CD14-positive monocyte (primary cell): ENCODE measurements around the gene CFAP97D1. TPM values are rescaled to one million over a fixed set of nuclear protein-coding genes. Genes with fewer than 3 reads are reported as not detected.

Source experiments
- DNase-seq, 3 donors: peaks; one replicate each; pipeline ENCODE4 v3.0.0-alpha.2; 2011 to 2022
- H2AFZ ChIP-seq: 2 replicates; pipeline ENCODE4 v1.6.0; 2012; ENCODE audit warnings: mild to moderate bottlenecking, low read depth, low read length, inconsistent platforms; ENCODE audit not compliant: insufficient read depth, poor library complexity, severe bottlenecking
- H3K27ac ChIP-seq, 2 donors: 1 replicate in 1 of 2; 2 replicates in 1 of 2; pipeline ENCODE4 v1.5.1; 2012 to 2013; ENCODE audit warnings: low read length in 2 of 2, control low read depth in 1 of 2, inconsistent platforms in 1 of 2, low read depth in 1 of 2, mild to moderate bottlenecking in 1 of 2
- H3K27me3 ChIP-seq, 2 donors: one replicate each; pipeline versions ENCODE4 v1.6.0 to v1.6.1; 2011 to 2013; ENCODE audit warnings: low read length in 2 of 2; ENCODE audit not compliant: control insufficient read depth in 2 of 2, insufficient read depth in 2 of 2
- H3K36me3 ChIP-seq, 2 donors: replicated peaks in 1 of 2; 1 replicate in 1 of 2; 2 replicates in 1 of 2; pipeline versions ENCODE4 v1.5.1 to v1.6.1; 2012 to 2013; ENCODE audit warnings: low read length in 2 of 2, control low read depth in 1 of 2, inconsistent platforms in 1 of 2, mild to moderate bottlenecking in 1 of 2; ENCODE audit not compliant: insufficient read depth in 2 of 2, control insufficient read depth in 1 of 2
- H3K4me1 ChIP-seq, 2 donors: 1 replicate in 1 of 2; 2 replicates in 1 of 2; pipeline versions ENCODE4 v1.5.1 to v1.6.1; 2012 to 2013; ENCODE audit warnings: low read length in 2 of 2, control low read depth in 1 of 2, inconsistent platforms in 1 of 2, mild to moderate bottlenecking in 1 of 2, moderate library complexity in 1 of 2; ENCODE audit not compliant: insufficient read depth in 2 of 2, control insufficient read depth in 1 of 2
- H3K4me2 ChIP-seq: replicated peaks from 2 replicates; pipeline ENCODE3; 2012; ENCODE audit warnings: low read length, moderate library complexity, mild to moderate bottlenecking; ENCODE audit not compliant: poor library complexity, severe bottlenecking; ENCODE audit errors: extremely low read depth
- H3K4me3 ChIP-seq, 3 experiments: fragments of 200-600 bp in 1 of 3; sonication (generic) in 1 of 3; replicated peaks in 1 of 3; 1 replicate in 2 of 3; 2 replicates in 1 of 3; pipeline ENCODE4 v1.5.1; 2011 to 2013; ENCODE audit warnings: low read length in 3 of 3, mild to moderate bottlenecking in 3 of 3, control low read depth in 2 of 3, low read depth in 2 of 3, inconsistent platforms in 1 of 3, moderate library complexity in 1 of 3
- H3K79me2 ChIP-seq: 2 replicates; pipeline ENCODE4 v1.6.0; 2012; ENCODE audit warnings: mild to moderate bottlenecking, control low read depth, inconsistent platforms, low read length, moderate library complexity; ENCODE audit not compliant: insufficient read depth
- H3K9ac ChIP-seq: 2 replicates; pipeline ENCODE4 v1.6.0; 2017; ENCODE audit warnings: low read length, mild to moderate bottlenecking; ENCODE audit not compliant: insufficient read depth, poor library complexity, severe bottlenecking
- H3K9me3 ChIP-seq, 2 donors: replicated peaks in 1 of 2; 1 replicate in 1 of 2; 2 replicates in 1 of 2; pipeline versions ENCODE4 v1.5.1 to v1.6.1; 2012 to 2013; ENCODE audit warnings: low read length in 2 of 2, control low read depth in 1 of 2; ENCODE audit not compliant: control insufficient read depth in 1 of 2, insufficient read depth in 1 of 2
- H4K20me1 ChIP-seq: 2 replicates; pipeline ENCODE4 v1.6.0; 2012; ENCODE audit warnings: mild to moderate bottlenecking, low read length, control low read depth, moderate library complexity; ENCODE audit not compliant: insufficient read depth
- H3K27ac Mint-ChIP-seq, 7 donors: one replicate each; pipeline ENCODE4 v1.8.0; 2020; ENCODE audit warnings: mild to moderate bottlenecking in 7 of 7, mixed read lengths in 7 of 7, moderate library complexity in 6 of 7, inconsistent platforms in 2 of 7
- H3K27me3 Mint-ChIP-seq, 3 donors: one replicate each; pipeline ENCODE4 v1.8.0; 2021 to 2022; ENCODE audit warnings: low read depth in 3 of 3, mild to moderate bottlenecking in 3 of 3, mixed read lengths in 3 of 3, moderate library complexity in 3 of 3, inconsistent platforms in 1 of 3
- H3K36me3 Mint-ChIP-seq, 2 donors: one replicate each; pipeline ENCODE4 v1.8.0; 2020; ENCODE audit warnings: mixed read lengths in 2 of 2, inconsistent platforms in 1 of 2, mild to moderate bottlenecking in 1 of 2
- H3K4me1 Mint-ChIP-seq: one replicate; pipeline ENCODE4 v1.8.0; 2020; ENCODE audit warnings: mild to moderate bottlenecking, mixed read lengths
- H3K4me3 Mint-ChIP-seq, 2 donors: one replicate each; pipeline ENCODE4 v1.8.0; 2020; ENCODE audit warnings: mild to moderate bottlenecking in 2 of 2, mixed read lengths in 2 of 2, moderate library complexity in 1 of 2
- H3K9me3 Mint-ChIP-seq, 7 donors: one replicate each; pipeline ENCODE4 v1.8.0; 2020 to 2022; ENCODE audit warnings: mixed read lengths in 7 of 7, mild to moderate bottlenecking in 6 of 7, moderate library complexity in 6 of 7, inconsistent platforms in 2 of 7
- CTCF ChIP-seq: fragments of 200-600 bp; IDR thresholded peaks from one replicate; pipeline ENCODE4 v1.8.0; 2022; ENCODE audit warnings: antibody characterized with exemption, mild to moderate bottlenecking
- WGBS: methylation state at CpG from one replicate; pipeline ENCODE4 v1.1.5; 2013; ENCODE audit warnings: missing lambda C conversion rate; ENCODE audit not compliant: insufficient coverage; 5-methylcytosine and 5-hydroxymethylcytosine counted together
- intact Hi-C, 2 donors: fragments of 100-400 bp; cut with micrococcal nuclease; formaldehyde crosslinking; loops; one replicate each; pipeline versions ENCODE4 v1.15.0 to v1.15.1; 2023
- polyA plus RNA-seq, 3 donors: library from polyadenylated mRNA; depleted of rRNA in 1 of 3; unstranded in 2 of 3; stranded (reverse) in 1 of 3; fragments of 300-500 nt in 2 of 3; fragments of >200 nt in 1 of 3; fragmentation: Illumina TruSeq in 2 of 3; gene quantifications; 1 replicate in 2 of 3; 2 replicates in 1 of 3; pipeline ENCODE4 v1.2.3, GENCODE V29; 2012 to 2021

CFAP97D1 gene
- polyA plus RNA-seq, 3 donors = 0.07 TPM; not detected in 2

DNA sequence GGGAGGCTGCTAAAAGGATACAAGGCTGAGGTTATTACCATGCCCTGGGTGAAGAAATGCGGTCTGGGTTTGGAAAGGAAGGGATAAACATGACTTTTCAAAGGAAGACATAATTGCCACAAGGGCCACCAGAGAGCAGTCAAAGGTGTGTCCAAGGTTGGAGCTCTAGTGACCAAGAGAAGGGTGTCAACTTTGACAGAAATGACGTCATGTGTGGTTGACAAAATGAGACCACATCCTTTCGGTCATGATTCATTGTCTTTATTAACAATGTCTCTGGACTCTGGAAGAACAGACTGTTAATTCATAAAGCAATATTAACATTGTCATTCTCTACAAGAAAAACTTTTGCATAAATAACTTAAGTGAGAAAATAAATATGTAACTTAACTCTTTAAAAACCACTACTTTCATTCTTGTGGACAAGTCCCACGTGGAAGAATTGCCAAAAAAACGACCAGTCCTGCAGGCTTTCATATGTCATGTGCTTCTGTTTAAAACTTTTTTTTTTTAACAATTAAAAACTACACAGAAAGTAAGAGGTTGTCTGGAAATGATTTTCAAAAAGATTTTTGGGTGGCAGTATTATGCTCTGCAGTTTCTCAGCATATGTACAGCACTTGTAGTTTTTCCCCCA lies 26.6 kb upstream of the CFAP97D1 start:
- intact Hi-C loops = no loop called here
- Histone ChIP-seq H3K9ac (no peak overlapping the region), H3K9me3 (no peaks in the 10 kb centered on the region), H3K4me1 (peaks cover 9 to 18% of the 10 kb centered on the region in 2 donors), H3K27ac (no peak overlapping the region), H3K4me3 (no peak overlapping the region), H3K4me2 (no peak overlapping the region), H4K20me1 (no peaks in the 10 kb centered on the region), H2AFZ (no peak overlapping the region), H3K79me2 (no peaks in the 10 kb centered on the region), H3K36me3 (no peaks in the 10 kb centered on the region), H3K27me3 (peaks cover 18 to 38% of the 10 kb centered on the region in 2 donors)
- Mint-ChIP-seq H3K4me1 (peaks cover 29% of the 10 kb centered on the region), H3K9me3 (peaks cover 0 to 5% (median 0%) of the 10 kb centered on the region in 7 donors), H3K36me3 (peaks cover 0 to 2% of the 10 kb centered on the region in 2 donors), H3K4me3 (peak overlapping the region in 1 of 2 donors; percentile 43), H3K27ac (peak overlapping the region in 1 of 7 donors; percentile 13), H3K27me3 (peaks cover 36 to 63% (median 57%) of the 10 kb centered on the region in 3 donors)
- 100% methylated on average over 1 of the region's 5 CpGs for WGBS
- peak; percentile 31 to 62 (median 38) for DNase-seq
- TF ChIP-seq CTCF = no peak

DNA sequence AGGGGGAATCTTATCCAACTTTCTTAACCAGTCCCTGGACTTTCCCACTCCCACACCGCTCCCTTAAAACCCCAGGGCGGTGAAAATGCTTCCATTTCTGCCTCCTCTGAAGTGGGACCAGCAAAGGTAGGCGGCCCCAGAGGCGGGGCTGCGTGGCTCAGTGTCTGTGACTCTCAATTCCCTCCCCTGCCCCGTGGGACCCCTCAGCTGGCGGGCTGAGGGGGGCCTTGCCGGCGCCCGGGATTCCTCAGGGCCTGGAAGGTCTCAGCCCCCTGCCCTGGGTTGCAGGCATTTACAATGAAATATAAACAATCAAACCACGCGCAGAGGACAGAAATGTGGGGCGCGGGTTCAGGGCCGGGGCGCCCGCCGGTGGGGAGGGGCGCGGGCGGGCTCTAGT lies 25.3 kb upstream of the CFAP97D1 start:
- no peaks in the 10 kb centered on the region for H3K79me2 ChIP-seq
- no peak overlapping the region for H3K9ac ChIP-seq
- H3K4me1 ChIP-seq = peaks cover 3 to 12% of the 10 kb centered on the region in 2 donors
- TF ChIP-seq CTCF = no peak
- Mint-ChIP-seq H3K4me3 (peak overlapping the region in 1 of 2 donors; percentile 43), H3K4me1 (peaks cover 22% of the 10 kb centered on the region), H3K27ac (no peak overlapping the region), H3K27me3 (peaks cover 36 to 68% (median 53%) of the 10 kb centered on the region in 3 donors), H3K9me3 (peaks cover 0 to 5% (median 0%) of the 10 kb centered on the region in 7 donors), H3K36me3 (peaks cover 0 to 2% of the 10 kb centered on the region in 2 donors)
- no peaks in the 10 kb centered on the region for H3K36me3 ChIP-seq
- no peaks in the 10 kb centered on the region for H3K9me3 ChIP-seq
- peak overlapping the region; percentile 11 for H3K4me2 ChIP-seq
- intact Hi-C loops = no loop called here
- H3K27ac ChIP-seq = no peak overlapping the region
- no peaks in the 10 kb centered on the region for H4K20me1 ChIP-seq
- peaks cover 18 to 39% of the 10 kb centered on the region in 2 donors for H3K27me3 ChIP-seq
- 34% methylated on average over 20 of the region's 21 CpGs for WGBS
- no peak overlapping the region for H2AFZ ChIP-seq
- no peak overlapping the region for H3K4me3 ChIP-seq
- no peak for DNase-seq
